Measurements from ENCODE around the gene PSAPL1. TPM values are rescaled to one million over a fixed set of nuclear protein-coding genes. Genes with fewer than 3 reads are reported as not detected.

The PSAPL1 gene
- not detected in 2 replicates for total RNA-seq

GRCh38 chr4:7434766-7435150, at the start of gene PSAPL1:
Gene PSAPL1, minus strand, starts transcription at chr4:7434930. Its CDS starts 51 bp downstream, at chr4:7434879.

Other genes starting within 250 kb of the PSAPL1 start
- under 0.01 and 0.93 TPM in 2 replicates for gene SORCS2, start 242.4 kb downstream of the PSAPL1 start, total RNA-seq